IPS-11a (cell line): ENCODE data around the gene C10orf67.
"Not testable (repeated sequence)": the region's sequence is repeated elsewhere in the genome, so short reads cannot be mapped to it uniquely, and the experiment has no call there.

Experiments
- H3K4me3 ChIP-seq: one replicate; pipeline ENCODE4 v1.5.1; 2013; ENCODE audit warnings: low read depth, low read length, control low read depth

C10orf67 gene

DNA sequence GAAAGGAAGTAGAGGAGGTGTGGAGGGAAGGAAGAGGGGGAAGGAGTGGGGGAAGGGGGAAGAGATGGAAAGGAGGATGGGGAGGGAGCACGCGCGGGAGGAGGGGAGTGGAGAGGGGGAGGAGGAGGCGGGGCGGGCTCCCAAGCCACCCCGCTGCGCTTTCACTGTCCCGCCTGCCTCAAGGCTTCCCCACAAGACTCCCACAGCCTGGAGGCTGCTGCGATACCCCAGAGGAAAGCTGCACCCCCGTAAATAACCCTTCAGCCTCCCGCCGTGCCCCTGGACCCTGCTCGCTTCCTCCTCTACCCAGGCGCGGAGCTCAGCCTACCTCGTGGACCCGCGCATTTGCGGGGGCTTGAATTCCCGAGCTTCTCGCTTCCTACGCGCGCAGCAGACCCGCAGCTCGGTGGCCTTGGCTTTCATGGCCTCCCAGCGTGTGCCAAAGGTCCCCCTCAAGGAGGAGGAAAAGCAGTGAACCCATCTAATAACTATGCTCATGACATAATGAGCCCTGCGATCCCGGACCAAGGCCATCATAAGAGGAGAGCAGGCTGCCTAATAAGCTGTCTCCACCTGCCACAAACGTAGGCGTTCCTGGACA is at the start of gene C10orf67:
Gene C10orf67 (minus strand): TSS at position 557 of the 601 bp plus-strand sequence. CDS start 23 bp downstream, at position 534.
- H3K4me3 ChIP-seq, result peak within 1 kb of the TSS; percentile 60

DNA sequence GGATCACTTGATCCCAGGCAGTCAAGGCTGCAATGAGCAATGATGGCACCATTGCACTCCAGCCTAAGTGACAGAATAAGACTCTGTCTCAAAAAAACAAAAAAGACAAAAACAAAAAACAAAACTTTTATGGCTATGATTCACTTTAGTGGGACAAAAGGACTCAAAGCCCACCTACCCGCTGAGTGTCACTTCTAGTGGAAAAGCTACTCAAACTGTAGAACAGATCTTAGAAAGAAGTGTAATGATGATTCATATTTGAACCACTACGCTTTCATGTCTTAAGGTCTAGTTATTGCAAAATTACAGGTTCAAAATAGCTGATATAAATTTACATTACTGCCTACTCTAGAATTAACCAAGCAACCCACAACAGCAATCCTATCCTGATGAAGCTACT is 47.2 kb upstream of the C10orf67 start:
- no peak overlapping the region for H3K4me3 ChIP-seq

DNA sequence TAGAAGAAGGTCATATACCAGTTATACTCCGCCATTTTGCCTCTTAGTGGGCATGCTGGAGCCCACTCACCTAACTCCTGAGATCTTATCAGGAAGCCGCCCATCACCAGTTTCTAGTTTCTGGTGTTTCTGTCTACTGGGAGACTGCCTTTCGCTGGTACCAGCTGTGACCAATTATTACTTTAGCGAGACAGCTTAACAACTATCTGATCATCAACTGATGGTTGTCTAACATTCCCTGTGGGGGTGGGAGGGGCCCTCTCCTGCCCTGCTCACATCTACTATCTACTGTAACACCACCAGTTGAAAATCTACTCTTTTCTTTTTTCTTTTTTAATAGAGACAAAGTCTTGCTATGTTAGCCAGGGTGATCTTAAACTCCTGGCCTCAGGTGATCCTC is 46.2 kb upstream of the C10orf67 start:
- no peak overlapping the region for H3K4me3 ChIP-seq

DNA sequence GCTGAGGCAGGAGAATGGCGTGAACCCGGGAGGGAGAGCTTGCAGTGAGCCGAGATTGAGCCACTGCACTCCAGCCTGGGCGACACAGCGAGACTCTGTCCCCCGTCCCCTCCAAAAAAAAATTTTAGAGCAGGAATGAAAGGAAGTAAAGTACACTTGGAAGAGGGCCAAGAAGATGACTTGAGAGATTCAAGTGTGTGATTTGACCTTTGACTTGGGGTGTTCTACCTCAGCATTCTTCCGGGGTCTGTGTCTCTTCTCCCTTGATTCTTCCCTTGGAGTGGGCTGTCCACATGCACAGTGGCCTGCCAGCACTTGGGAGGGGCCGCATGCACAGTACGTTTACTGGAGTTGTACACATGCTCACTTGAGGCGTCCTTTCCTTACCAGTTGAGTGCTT is 45.8 kb upstream of the C10orf67 start:
- H3K4me3 ChIP-seq, result not testable (repeated sequence)

DNA sequence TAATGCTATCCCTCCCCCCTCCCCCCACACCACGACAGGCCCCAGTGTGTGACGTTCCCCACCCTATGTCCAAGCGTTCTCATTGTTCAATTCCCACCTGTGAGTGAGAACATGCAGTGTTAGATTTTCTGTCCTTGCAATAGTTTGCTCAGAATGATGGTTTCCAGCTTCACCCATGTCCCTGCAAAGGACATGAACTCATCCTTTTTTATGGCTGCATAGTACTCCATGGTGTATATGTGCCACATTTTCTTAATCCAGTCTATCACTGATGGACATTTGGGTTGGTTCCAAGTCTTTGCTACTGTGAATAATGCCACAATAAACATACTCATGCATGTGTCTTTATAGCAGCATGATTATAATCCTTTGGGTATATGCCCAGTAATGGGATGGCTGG is 42.9 kb upstream of the C10orf67 start:
- not testable (repeated sequence) for H3K4me3 ChIP-seq

DNA sequence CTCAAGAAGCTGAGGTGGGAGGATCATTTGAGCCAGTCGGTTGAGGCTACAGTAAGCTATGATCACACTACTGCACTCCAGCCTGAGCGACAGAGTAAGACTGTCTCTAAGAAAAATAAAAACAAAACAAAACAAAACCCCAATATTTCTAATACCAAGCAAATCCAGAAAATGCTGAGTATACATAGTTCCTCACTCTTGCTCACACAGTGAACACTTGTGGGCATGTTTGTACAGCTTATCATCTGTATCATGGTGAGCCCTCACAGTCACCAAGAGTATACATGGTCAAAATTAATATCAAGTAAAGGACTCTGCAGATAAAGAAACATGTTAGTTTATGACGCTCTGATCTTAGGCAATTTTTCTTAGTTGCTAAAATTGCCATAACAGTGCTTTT is 41.5 kb upstream of the C10orf67 start:
- no peak overlapping the region for H3K4me3 ChIP-seq

DNA sequence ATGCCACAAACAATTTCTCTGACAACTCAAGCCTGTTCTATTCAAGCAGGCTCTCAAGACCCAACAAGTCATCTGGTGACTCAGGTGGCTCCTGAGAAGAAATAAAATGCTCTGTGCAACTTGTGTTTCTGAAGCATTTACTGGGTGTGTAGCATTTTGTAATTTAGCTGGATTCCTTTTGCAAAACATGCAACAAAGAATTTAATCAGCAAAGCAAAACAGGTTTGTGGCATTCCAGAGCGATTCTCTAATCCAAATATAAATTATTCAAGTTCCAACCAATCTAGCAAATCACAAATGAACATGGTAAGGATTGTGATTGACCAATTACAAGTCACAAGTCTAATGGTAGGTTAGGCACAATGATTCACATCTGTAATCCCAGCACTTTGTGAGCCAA is 39.8 kb upstream of the C10orf67 start:
- H3K4me3 ChIP-seq, result no peak overlapping the region

DNA sequence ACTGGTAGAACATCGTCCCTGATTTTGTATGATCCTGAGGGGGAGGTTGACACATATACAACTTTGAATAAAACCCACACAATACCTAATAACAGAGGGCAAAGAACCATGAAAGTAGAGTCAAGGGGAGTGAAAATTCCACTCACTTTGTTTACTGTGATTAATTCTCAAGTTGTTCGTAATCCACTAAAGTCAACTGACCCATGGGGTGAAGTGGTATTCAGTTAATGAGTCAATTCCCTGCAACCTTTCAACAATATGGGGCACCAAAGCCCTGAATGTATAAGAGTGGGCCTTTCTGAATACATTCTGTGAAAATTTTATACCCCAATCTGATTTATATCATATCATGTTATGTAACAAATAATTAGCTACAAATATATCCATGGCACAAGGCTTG is 39.0 kb upstream of the C10orf67 start:
- no peak overlapping the region for H3K4me3 ChIP-seq

DNA sequence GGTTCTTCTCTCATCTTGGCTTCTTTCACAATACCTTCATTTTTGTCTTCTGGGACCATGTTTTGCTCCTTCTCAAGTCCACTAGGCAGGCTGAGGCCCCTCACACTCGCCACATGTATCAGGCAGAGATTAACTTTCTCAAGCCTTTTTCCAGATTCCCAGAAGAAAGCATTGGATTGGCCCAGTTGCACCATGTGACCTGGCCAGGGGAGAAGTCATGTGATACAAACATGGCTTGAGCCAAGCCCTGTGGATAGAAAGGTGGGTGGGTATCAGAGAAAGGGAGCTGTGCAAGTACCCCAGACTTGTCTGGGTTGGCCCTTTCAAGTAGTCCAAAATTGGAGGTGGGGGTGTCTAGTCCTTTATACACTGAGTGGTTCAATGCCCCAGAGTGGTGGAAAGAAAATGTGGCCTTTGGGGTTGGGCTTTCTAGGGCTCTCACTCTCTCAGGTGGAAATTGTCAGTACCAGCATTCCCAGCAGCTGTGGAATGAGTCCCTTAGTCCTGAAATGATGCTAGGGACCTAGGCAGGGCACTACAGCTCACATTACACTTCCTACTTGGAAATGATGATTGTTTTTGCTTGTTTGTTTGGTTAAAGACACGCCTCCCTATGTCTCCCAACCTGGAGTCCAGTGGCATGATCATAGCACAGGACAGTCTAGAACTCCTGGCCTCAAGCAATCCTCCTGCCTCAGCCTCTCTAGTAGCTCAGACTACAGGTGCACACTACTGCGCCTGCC is 36.9 kb upstream of the C10orf67 start:
- no peak overlapping the region for H3K4me3 ChIP-seq

DNA sequence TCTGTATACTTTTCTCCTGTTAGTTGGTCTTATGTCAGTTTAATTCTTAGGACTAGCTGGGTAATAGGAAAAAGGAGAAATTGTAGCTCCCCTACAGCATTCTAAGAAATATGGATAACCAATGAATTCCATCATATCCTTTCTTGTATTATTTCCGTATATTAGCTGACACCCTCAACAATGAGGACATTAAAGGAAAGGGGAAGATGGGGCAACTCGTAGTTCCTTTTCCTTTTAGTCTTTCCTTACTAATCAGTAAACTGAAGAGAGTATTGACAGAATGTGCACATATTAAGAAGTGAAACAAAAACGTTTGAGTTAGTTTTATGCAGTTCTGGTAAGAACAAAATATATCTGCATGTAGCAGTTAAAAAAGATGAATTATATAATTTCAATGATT is 35.1 kb upstream of the C10orf67 start:
- H3K4me3 ChIP-seq, result no peak overlapping the region

DNA sequence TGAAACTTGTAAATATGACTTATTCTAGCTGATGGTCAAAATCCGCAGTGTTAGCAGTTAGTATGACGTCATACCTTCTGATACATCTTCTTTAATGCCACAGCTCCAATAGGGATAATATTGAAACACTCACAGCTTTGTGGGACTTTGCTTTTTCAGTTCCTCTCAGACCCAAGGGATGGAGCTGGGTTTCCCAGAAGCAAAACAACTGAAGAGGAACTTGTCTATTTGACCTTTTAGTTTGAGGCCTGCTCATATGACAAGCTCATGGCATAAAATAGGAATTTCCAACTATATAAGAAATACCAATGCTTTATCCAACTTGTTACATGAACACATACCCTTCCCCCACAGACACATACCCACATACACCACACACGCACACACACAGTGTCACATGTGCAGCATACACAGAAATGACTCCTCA is 31.6 kb upstream of the C10orf67 start:
- no peak overlapping the region for H3K4me3 ChIP-seq

DNA sequence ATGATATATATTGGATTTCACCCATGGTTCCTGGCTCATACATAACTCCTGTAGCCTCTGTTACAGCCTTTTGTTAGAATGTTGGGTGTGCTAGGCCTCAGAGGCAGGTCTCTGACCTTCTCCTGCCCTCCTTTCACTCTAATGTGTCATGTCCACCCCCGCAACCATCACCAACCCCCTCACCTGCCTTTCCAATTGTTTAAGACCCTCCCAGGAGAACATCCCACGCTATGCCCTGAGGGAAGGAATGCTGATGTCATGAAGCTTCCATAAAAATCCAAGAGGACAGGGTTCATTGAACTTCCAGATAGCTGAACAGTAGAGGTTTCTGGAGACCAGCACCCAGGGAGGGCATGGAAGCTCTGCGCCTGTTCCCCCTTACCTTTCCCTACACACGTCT is 30.8 kb upstream of the C10orf67 start:
- no peak overlapping the region for H3K4me3 ChIP-seq

DNA sequence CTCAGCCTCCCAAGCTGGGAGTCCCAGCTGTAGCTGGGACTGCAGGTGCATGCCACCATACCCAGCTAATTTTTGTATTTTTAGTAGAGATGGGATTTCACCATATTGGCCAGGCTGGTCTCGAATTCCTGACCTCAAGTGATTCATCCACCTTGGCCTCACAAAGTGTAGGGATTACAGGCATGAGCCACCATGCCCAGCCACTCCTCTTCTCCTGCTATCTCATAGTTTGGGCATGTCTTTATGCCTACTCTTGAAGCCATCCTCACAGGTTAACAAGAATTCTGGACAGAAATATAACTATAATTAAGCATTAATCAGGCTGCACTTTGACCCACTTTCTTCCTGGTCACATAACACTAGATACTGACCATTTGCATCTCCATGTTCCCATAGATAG is 28.6 kb upstream of the C10orf67 start:
- H3K4me3 ChIP-seq, result no peak overlapping the region

DNA sequence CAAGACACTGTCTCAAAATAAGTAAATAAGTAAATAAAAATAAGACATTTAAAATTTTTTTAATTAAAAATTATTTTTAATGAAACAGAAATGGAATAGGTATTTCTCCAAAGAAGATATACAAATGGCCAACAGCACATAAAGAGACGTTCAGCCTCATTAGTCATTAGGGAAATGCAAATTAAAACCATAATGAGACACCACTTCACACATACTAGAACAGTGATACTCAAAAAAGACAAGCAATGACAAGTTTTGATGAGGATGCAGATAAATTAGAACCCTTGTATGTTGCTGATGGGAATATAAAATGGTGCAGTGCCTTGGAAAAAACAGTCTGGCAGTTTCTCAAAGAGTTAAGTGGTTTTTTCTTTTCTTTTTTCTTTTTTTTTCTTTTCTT is 26.5 kb upstream of the C10orf67 start:
- no peak overlapping the region for H3K4me3 ChIP-seq

DNA sequence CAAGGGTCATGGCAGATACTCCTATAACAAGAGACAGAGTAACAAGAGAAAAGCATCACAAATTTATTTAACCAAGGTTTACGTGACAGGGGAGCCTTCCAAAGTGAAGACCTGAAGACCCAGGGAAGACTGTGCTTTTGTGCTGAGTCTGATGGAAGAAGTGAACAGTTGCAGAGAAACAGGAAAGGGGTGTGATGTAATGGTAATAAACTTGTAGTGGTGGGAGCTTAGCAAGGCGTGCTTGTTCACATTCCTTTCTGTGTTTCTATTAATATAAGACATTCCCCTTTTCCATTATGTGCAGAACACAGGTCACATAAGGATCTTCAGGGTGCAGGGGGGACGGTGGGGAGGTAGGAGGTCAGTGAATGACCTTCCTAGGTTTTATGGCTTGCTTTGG is 25.5 kb upstream of the C10orf67 start:
- no peak overlapping the region for H3K4me3 ChIP-seq

DNA sequence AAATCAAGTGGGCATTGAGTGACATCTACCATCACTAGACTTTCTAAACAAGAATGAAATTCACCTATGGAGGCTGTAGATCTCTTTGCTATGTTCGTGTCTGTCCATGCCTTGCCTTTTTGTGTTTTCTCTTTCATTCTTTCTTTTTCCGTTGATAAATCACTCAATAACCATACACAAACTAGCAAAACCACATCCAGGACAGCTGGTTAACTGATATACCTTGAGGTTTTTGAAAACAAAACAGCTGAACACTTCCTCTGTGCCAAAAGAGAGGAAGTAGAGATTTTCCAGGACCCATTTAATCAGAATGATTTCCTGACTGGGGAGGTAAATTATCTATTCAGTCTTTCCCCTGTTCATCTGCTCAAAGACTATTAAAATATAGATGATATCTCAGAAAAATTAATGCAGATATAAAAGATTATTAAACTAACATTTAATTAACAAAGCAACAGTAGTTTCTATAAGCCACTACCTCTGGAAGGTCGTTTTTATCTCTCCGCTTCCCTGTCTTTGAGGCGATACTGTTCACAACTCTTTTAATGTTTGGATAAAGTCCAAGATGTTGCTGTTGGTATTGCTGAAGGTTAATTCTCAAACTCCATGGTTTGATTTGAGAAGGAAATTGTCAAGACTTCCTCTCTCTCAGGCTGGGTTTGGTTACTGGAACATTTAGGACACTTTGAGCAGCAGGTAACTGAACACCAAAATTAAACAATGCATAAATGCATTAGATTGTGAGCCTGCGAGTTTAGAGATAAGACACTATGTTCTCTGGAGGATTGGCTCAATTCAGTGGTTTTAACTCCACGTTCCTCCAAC is 24.4 kb upstream of the C10orf67 start:
- H3K4me3 ChIP-seq, result no peak overlapping the region

DNA sequence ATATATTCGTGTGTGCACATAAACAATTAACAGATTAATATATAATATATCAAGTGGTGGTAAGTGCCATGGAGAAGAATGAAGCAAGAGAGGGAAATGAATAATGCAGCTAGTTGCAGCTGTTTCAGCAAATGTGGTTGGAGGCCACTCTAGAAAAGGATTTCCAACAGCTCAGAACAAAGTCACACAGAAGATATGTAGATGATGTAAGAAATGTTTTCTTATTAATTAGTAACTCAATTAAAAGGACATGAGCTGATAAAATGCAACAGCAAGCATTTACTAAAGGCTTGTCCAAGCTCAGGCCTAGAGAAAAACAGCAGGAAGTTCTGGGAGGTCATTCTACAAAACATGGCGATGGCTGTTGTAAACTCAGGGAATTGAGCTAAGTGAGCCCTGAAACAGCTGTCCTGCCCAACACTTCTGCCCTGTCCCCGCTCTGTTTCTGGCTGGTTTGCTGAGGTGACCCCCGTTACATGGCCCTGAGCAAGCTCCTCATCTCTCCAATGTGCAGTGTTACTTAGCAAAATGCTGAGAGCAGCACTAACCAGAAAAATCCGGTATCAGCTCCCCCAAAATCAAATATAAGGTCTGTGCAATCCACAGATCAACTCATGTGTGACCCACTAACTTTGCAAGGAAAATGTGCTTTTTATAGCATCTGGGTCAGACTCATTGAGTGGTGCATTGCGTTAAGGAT is 23.4 kb upstream of the C10orf67 start:
- H3K4me3 ChIP-seq, result no peak overlapping the region

DNA sequence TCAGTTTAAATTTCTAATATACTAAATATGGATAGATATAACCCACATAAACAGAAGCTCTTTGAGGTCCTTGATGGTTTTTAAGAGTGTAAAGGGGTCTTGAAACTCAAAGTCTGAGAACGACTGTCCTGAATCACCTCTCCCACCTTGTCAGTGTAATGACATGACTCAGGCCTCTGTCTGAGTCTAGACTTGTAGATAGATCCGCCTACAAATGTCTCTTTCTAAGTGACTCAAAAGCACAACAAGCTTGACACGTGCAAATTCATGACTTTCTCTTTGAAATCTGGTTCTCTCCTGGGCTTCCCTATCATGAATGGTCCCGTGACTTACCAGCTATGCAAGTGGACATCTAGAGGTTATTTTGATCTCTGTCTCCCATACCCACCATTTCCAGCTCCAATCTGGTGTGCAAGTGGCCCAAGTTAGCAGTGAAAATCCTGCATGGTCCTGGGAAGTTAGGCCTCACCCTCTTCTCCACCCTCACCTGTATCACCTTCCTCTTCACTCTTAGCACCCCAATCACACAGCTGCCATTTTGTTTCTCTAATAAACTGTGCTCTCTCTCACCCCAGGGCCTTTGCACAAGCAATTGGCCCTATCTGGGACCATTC is 20.9 kb upstream of the C10orf67 start:
- not testable (repeated sequence) for H3K4me3 ChIP-seq

DNA sequence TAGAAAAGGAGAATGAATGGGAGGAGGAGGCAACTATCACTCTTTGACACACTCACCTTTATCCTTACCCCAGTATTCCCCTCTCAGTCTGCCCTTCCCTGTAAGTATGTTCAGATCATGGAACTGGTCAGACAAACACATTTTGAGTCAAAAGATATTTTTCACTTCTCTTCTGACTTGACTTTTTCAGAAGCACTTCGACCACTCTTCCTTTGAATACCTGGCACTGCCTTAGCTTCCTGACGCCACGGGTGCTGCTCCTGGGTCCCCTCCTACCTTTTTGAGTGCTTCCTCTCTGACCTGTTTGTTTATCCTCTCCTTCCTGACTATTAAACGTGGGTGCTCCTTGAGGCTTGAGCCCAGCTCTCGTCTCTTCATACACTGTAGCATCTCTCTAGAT is 19.8 kb upstream of the C10orf67 start:
- no peak overlapping the region for H3K4me3 ChIP-seq

DNA sequence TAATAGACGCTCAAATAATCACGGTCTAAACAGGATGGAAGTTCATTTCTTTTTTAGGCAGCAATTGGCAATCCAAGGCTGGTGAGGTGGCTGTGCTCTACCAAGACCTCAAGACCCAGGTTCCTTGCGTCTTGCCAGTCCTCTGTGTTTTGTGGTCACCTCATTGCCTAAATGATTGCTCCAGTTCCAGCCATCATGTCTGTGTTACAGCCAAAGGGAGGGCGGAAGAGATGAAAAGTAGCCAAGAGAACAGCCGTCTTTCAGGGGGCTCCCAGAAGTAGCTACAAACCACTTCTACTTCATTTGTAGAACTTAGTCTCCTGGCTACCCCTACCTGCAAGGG is 19.2 kb upstream of the C10orf67 start:
- no peak overlapping the region for H3K4me3 ChIP-seq
